OCI-LY3 (cell line): ENCODE results near the gene EPS15.

Experiments used
- CTCF ChIP-seq: fragments of 200-600, 300-600 bp; sonication (generic); IDR thresholded peaks from 2 replicates; pipeline ENCODE4 v1.5.1; 2014; ENCODE audit warnings: antibody characterized with exemption, low read length, low read depth
- EZH2phosphoT487 ChIP-seq: fragments of 200-600 bp; shearing (Covaris generic); IDR thresholded peaks from 2 replicates; pipeline ENCODE4 v1.6.1; 2018; ENCODE audit warnings: antibody characterized with exemption, mixed run types, low read depth

GRCh38 chr1:51381964-51382363 is 137.1 kb downstream of the EPS15 start:
- TF ChIP-seq CTCF (no peak), EZH2phosphoT487 (no peak)
